Mucosa of descending colon (tissue), 3 donors: ENCODE measurements around the gene FGFR2. TPM values are rescaled to one million over a fixed set of nuclear protein-coding genes. Genes with fewer than 3 reads are reported as not detected.
"Not testable (repeated sequence)": the region's sequence is repeated elsewhere in the genome, so short reads cannot be mapped to it uniquely, and the experiment has no call there.

Source experiments
- ATAC-seq: fragments of 200-7000 bp; cut with Tn5 transposase; one replicate; pipeline ENCODE4 v1.9.1; 2020; ENCODE audit warnings: mild to moderate bottlenecking, moderate library complexity
- DNase-seq, 3 donors: peaks; one replicate each; pipeline ENCODE4 v3.0.0-alpha.2; 2020
- H3K36me3 ChIP-seq: fragments of 200-600 bp; one replicate; pipeline ENCODE4 v1.8.0; 2021; ENCODE audit warnings: low read depth, mild to moderate bottlenecking
- H3K4me1 ChIP-seq: fragments of 200-600 bp; one replicate; pipeline ENCODE4 v1.8.0; 2021; ENCODE audit warnings: low read depth, mild to moderate bottlenecking
- H3K4me3 ChIP-seq: fragments of 200-600 bp; one replicate; pipeline ENCODE4 v1.8.0; 2021; ENCODE audit warnings: mild to moderate bottlenecking
- H3K9me3 ChIP-seq: fragments of 200-600 bp; one replicate; pipeline ENCODE4 v1.8.0; 2021; ENCODE audit warnings: mild to moderate bottlenecking
- CTCF ChIP-seq: fragments of 200-600 bp; IDR thresholded peaks from one replicate; pipeline ENCODE4 v1.8.0; 2022; ENCODE audit warnings: antibody characterized with exemption, mild to moderate bottlenecking
- intact Hi-C, 2 donors: fragments of 100-400 bp; cut with DNase I in 1 of 2; cut with micrococcal nuclease in 1 of 2; formaldehyde crosslinking; loops; one replicate each; pipeline versions ENCODE4 v1.11.0 to v1.11.1; 2022; cut with DNase I, micrococcal nuclease
- total RNA-seq, 3 donors: library from RNA; stranded (reverse); fragmentation: NEBNext Ultra II Directional in 2 of 3; extraction: Animal tissue kit (Norgen Biotek cat#: 25700) in 2 of 3; gene quantifications; one replicate each; pipeline versions ENCODE4 v1.2.1 to v1.2.4, GENCODE V29; 2021 to 2023
- donor health status: DM: no; HTN: no; CAD: no; lungs with moderate emphysema.
- donor health status: DM: no; HTN: no; CAD: no.
- donor health status: DM: no; HTN: yes; CAD: no.

Gene FGFR2
- total RNA-seq, 3 donors from 2014 or later = 64.3 to 138 (median 77.5) TPM

DNA sequence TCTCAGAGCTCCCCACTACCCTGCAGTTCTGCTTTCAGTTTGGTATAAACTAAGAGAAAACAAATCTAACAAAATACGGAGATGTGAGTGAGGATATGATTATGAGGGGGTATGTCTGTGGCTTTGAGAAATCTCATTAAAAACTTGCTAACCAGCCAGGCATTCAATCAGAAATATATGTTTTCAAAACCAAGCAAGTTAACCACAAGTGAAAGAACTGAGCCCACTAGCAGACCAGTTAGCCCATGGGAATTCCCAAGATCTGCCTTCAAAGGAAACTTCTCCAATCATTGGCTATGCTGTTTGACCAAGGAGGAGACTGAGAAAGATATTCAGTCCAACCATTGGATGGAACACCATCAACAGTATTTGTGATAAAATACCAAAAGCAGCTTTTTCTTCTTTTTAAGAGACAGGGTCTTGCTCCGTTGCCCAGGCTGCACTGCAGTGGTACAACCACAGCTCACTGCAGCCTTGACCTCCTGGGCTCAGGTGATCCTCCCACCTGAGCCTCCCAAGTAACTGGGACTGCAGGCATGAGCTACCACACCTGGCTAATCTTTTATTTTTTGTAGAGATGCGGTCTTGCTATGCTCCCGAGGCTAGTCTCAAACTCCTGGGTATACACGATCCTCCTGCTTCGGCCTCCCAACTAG, 41.2 kb downstream of the FGFR2 start:
- Histone ChIP-seq H3K4me3 (no peak overlapping the region), H3K4me1 (peaks cover 8% of the 10 kb centered on the region), H3K9me3 (no peaks in the 10 kb centered on the region), H3K36me3 (no peaks in the 10 kb centered on the region)
- TF ChIP-seq CTCF = no peak
- DNase-seq (no peak), ATAC-seq (no peak)
- intact Hi-C loops = no loop called here

GRCh38 chr10:121556455-121556854, 41.8 kb downstream of the FGFR2 start:
- intact Hi-C loops = no loop called here
- no peaks in the 10 kb centered on the region for H3K9me3 ChIP-seq
- no peaks in the 10 kb centered on the region for H3K36me3 ChIP-seq
- peaks cover 8% of the 10 kb centered on the region for H3K4me1 ChIP-seq
- no peak for TF ChIP-seq CTCF
- DNase-seq (peak in 1 of 3 donors; percentile 16), ATAC-seq (peak; percentile 51)
- no peak overlapping the region for H3K4me3 ChIP-seq

GRCh38 chr10:121554916-121555315, 43.3 kb downstream of the FGFR2 start:
- ATAC-seq = peak; percentile 50
- DNase-seq, H3K36me3 ChIP-seq, H3K4me1 ChIP-seq, H3K9me3 ChIP-seq, intact Hi-C loops, H3K4me3 ChIP-seq: not testable (repeated sequence)

DNA sequence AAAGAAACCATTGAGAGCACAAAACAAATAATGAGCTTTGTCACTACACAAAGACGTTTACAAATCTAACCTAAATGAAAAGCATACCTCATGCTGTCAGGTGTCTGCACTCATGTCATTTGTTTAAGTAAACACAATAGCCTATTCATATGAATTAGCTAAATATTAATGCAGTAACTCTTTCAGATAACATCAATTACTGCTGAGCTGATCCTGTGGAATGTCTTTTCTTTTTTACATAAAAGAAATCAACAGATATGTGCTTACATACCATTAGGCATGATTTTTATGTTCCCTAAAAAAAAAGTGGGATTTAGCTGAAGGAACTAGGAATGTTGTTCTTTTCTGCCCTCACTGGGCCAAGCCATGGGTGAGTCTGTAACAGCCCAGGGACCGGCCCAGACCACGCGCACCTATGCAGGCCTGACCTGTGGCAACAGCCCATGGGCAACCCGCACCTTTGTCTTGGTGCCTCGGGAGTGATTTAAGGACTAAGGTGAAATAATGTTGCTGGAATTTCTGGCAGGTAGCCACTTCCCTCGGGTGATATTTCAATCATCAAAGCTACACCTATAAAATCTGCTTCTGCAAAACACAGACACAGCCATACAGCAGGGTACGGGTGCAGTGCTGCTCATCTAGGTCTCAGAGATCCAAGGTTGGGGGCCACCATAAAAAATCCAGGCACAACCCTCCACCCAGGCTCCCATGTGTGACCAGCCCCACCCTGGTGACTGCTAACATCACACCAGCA, 44.6 kb downstream of the FGFR2 start:
- peak; percentile 62 for ATAC-seq
- intact Hi-C loops = no loop called here

DNA sequence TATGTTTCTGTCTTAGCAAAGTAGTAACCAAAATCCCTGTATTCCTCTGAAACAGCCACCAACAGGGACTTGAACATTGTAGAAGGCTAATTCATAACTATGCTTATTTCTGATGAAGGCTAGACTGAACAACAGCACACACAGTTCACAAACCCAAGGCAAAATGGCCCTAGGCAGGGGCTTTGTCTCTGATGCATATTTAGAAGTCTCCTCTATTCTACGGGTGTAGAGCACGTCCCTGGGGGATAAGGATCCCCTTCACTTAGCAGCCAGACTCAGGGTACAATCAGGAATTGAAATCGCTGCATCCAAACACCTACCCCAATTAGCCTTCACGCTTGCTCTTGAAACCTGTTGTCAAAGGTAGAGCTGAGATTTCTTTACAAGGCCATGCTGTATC, 45.5 kb downstream of the FGFR2 start:
- DNase-seq = no peak
- Histone ChIP-seq H3K36me3 (no peaks in the 10 kb centered on the region), H3K9me3 (no peaks in the 10 kb centered on the region), H3K4me1 (peaks cover 8% of the 10 kb centered on the region), H3K4me3 (no peak overlapping the region)
- intact Hi-C loops = no loop called here
- TF ChIP-seq CTCF = no peak
- ATAC-seq = no peak

More for the DNA sequence above, 44.6 kb downstream of the FGFR2 start:
- Histone ChIP-seq H3K36me3 (no peaks in the 10 kb centered on the region), H3K4me1 (peaks cover 8% of the 10 kb centered on the region), H3K9me3 (no peaks in the 10 kb centered on the region), H3K4me3 (no peak overlapping the region)
- peak in 2 of 3 donors; percentile 31 to 45 for DNase-seq
- no peak for TF ChIP-seq CTCF

DNA sequence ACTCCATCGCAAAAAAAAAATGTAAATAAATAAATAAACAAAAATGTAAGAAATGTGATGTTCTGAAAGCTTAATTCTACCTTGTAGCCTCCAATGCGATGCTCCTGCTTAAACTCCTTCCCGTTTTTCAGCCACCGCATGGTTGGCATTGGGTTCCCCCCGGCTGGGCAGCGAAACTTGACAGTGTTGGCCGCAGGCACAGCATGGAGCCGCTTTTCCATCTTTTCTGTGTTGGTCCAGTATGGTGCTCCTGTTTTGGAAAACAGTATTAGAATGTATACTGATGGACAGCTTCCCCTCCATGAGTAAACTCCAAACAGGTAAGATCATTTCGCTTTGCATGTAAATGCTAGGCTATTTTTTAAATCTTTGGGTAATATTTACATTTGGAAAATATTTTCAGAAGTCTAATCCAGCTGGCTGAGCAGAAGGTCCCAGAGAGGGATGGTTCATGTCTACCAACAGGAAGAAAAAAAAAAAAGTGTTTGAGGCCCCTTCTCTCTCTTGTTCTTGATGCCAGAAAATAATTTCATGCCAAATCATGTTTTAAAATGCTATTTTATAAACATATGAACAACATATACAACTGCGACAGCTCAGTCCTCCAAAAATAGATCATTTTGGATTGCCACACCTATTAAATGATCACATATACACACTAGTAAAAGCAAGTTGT, 46.9 kb downstream of the FGFR2 start:
- DNase-seq (no peak), ATAC-seq (no peak)
- Histone ChIP-seq H3K4me3 (no peak overlapping the region), H3K36me3 (no peaks in the 10 kb centered on the region), H3K4me1 (peaks cover 8% of the 10 kb centered on the region), H3K9me3 (no peaks in the 10 kb centered on the region)
- no peak for TF ChIP-seq CTCF
- intact Hi-C loops = no loop called here
